Measurements from ENCODE around the gene SLC2A4RG.

The SLC2A4RG gene, protein sequence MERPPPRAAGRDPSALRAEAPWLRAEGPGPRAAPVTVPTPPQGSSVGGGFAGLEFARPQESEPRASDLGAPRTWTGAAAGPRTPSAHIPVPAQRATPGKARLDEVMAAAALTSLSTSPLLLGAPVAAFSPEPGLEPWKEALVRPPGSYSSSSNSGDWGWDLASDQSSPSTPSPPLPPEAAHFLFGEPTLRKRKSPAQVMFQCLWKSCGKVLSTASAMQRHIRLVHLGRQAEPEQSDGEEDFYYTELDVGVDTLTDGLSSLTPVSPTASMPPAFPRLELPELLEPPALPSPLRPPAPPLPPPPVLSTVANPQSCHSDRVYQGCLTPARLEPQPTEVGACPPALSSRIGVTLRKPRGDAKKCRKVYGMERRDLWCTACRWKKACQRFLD

GRCh38 chr20:63739130-63740069, at the start of gene SLC2A4RG:
TSS of gene SLC2A4RG (plus strand) at chr20:63739776. CDS start at chr20:63739913, 137 bp downstream.
- DNase-seq (ENCODE audit: extremely low read depth in 1 of 2, low read depth in 1 of 2): peak in 1 of 2 donors; percentile 59

DNA sequence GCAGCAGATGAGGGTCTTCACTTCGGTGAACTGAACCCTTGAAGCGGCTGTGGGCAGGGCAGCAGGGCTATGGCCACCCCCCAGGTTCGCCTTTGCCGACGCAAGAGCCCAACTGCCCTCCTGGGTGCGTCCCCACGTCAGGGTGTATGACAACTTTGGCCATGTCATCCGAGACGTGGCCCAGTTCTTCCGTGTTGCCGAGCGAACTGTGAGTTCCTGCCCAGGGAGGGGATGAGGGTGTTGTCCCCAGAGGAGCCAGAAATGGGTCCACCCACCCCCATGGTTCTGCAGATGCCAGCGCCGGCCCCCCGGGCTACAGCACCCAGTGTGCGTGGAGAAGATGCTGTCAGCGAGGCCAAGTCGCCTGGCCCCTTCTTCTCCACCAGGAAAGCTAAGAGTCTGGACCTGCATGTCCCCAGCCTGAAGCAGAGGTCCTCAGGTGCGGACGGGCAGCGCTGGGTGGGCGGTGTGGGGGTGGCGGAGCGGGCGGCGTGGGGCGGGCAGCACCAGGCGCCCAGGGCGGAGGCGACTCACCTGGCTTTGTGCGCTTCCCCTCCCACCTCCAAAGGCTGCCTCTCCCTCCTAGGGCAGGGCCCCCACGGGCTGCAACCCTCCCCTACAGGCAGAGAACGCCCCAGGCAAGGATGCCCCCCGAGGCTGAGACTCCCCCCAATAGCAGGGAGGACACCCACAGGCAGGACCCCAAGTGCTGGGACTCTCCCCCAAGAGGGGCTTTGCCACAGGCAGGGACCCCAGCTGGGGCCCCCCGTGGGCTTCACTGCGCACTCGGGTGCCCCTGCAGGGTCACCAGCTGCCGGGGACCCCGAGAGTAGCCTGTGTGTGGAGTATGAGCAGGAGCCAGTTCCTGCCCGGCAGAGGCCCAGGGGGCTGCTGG, 49.3 kb upstream of the SLC2A4RG start:
- DNase-seq (ENCODE audit: extremely low read depth in 1 of 2, low read depth in 1 of 2): no peak

- no peak for DNase-seq (ENCODE audit: extremely low read depth in 1 of 2, low read depth in 1 of 2)
Measured at GRCh38 chr20:63690898-63691710, 48.5 kb upstream of the SLC2A4RG start.

DNA sequence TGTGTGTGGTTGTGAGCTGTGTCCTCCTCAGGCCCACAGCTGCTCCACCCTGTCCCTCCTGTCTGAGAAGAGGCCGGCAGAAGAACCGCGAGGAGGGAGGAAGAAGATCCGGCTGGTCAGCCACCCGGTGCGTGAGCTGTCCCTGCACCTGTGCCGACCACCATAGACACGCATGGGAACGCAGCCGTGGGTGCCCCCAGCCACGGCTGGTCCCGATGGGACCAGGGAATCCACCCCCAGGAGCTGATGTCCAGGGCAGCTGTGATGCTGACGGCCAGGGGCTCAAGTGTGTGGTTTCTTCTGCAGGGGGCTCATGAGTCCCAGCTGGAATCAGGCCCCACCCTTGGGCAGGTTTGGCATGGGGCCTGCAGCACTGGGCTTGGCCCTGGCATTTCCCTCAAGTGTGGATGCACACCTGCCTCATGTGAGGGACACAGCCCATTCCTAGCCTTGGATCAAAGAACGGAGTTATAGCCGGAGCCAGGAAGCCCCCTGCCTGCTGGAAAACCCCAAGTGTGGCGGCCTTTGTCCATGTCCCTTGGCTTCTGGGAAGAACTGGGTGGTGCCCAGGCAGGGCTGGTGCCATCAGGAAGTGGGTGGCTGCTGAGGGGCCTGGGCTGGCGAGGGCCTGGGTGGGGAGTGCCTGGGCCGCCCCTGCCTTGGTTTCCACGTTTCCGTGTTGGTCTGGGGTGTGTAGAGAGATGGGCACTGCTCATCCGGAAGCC, 47.7 kb upstream of the SLC2A4RG start:
- no peak for DNase-seq (ENCODE audit: extremely low read depth in 1 of 2, low read depth in 1 of 2)

DNA sequence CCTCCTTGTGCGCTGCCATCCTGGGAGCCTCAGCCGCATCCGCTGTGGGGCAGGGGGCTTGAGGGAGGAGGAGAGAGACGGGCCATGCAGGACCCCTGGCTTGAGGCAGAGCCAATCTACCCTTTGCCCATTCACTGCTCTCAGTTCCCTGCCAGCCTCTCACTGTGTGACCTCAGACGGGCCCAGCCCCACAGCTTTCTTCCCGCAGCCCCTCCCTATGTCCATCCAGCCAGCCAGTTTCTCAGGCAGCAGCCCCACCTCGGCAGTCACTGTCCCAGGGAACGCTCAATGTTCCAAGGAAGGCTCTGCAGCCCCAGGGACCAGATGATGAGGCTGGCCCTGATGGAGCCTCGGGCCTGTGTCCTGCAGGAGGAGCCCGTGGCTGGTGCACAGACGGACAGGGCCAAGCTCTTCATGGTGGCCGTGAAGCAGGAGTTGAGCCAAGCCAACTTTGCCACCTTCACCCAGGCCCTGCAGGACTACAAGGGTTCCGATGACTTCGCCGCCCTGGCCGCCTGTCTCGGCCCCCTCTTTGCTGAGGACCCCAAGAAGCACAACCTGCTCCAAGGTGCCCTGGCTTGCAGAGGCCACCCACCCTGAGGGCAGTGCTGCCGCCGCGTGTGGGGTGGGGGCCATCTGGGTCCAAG, 47.0 kb upstream of the SLC2A4RG start:
- DNase-seq (ENCODE audit: extremely low read depth in 1 of 2, low read depth in 1 of 2): no peak

DNA sequence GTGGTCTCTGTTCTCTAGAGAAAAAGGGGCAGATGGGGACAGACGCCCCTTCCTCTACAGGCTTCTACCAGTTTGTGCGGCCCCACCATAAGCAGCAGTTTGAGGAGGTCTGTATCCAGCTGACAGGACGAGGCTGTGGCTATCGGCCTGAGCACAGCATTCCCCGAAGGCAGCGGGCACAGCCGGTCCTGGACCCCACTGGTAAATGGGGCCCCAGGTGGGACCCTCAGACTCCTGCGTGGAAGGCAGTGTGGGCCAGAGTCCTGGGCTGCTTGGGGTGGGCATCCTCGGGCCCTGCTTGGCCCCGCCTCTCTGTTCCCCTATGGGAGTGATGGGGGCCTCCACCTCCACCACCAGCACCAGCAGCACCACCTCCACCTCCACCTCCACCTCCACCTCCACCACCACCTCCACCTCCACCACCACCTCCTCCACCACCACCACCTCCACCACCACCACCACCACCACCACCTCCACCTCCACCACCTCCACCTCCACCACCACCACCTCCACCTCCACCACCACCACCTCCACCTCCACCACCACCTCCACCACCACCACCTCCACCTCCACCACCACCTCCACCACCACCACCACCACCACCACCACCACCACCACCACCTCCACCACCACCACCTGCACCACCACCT, 46.4 kb upstream of the SLC2A4RG start:
- no peak for DNase-seq (ENCODE audit: extremely low read depth in 1 of 2, low read depth in 1 of 2)

- no peak for DNase-seq (ENCODE audit: extremely low read depth in 1 of 2, low read depth in 1 of 2)
Measured at GRCh38 chr20:63693733-63694583, 45.6 kb upstream of the SLC2A4RG start.

DNA sequence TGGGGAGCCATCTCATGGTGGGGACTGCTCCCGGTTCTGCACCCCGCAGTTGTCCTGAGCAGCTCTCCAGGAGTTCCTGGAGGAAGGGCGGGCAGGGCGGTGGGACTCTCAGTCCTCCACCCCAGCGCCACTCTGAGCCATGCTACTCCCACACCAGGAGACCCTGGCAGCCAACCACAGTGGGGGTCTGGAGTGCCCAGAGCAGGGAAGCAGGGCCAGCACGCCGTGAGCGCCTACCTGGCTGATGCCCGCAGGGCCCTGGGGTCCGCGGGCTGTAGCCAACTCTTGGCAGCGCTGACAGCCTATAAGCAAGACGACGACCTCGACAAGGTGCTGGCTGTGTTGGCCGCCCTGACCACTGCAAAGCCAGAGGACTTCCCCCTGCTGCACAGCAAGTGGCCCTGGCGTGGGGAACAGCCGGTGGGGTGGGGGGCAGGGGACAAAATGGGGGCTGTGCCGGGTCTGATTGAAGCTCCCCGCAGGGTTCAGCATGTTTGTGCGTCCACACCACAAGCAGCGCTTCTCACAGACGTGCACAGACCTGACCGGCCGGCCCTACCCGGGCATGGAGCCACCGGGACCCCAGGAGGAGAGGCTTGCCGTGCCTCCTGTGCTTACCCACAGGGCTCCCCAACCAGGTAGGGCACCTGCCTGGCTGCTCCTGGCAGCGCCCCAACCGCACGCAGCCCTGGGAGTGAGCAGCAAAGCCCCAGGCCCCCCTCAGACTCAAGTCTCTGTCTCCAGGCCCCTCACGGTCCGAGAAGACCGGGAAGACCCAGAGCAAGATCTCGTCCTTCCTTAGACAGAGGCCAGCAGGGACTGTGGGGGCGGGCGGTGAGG, 44.8 kb upstream of the SLC2A4RG start:
- no peak for DNase-seq (ENCODE audit: extremely low read depth in 1 of 2, low read depth in 1 of 2)

GRCh38 chr20:63695424-63696305, 43.9 kb upstream of the SLC2A4RG start:
- DNase-seq (ENCODE audit: extremely low read depth in 1 of 2, low read depth in 1 of 2): no peak

DNA sequence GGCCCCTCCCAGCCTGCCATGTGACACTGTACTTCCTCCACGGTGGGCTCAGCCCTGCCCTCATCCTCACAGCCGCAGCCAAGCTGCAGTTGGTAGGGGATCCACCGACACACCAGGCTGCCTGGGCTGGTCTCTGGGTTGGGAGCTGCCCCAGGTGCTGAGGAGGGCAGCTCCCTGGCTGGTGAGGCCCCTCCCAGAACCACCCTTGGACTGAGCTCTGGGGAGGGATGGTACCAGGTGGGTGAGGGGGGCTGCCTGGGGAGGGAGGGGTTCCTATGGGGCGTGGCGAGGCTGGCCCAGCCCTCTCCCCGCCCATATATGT, 43.3 kb upstream of the SLC2A4RG start:
- no peak for DNase-seq (ENCODE audit: extremely low read depth in 1 of 2, low read depth in 1 of 2)

- no peak for DNase-seq (ENCODE audit: extremely low read depth in 1 of 2, low read depth in 1 of 2)
Measured at GRCh38 chr20:63696628-63697356, 42.8 kb upstream of the SLC2A4RG start, which contains the start of gene TNFRSF6B. TSS of gene TNFRSF6B (plus strand) at chr20:63696652. CDS start at chr20:63696768, 116 bp downstream.

GRCh38 chr20:63697357-63697867, 42.2 kb upstream of the SLC2A4RG start:
- DNase-seq (ENCODE audit: extremely low read depth in 1 of 2, low read depth in 1 of 2): no peak

DNA sequence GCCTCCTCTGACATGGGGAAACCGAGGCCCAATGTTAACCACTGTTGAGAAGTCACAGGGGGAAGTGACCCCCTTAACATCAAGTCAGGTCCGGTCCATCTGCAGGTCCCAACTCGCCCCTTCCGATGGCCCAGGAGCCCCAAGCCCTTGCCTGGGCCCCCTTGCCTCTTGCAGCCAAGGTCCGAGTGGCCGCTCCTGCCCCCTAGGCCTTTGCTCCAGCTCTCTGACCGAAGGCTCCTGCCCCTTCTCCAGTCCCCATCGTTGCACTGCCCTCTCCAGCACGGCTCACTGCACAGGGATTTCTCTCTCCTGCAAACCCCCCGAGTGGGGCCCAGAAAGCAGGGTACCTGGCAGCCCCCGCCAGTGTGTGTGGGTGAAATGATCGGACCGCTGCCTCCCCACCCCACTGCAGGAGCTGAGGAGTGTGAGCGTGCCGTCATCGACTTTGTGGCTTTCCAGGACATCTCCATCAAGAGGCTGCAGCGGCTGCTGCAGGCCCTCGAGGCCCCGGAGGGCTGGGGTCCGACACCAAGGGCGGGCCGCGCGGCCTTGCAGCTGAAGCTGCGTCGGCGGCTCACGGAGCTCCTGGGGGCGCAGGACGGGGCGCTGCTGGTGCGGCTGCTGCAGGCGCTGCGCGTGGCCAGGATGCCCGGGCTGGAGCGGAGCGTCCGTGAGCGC, 41.6 kb upstream of the SLC2A4RG start:
- no peak for DNase-seq (ENCODE audit: extremely low read depth in 1 of 2, low read depth in 1 of 2)
